Stimulated activated CD8-positive, alpha-beta memory T cell treated with anti-CD3 and anti-CD28 coated beads, Interleukin-2, amount 100 ng/mL, for 48 hours (primary cell): ENCODE data around the gene UGT1A1.

Source experiments
- DNase-seq, 2 donors: peaks; one replicate each; pipeline ENCODE4 v3.0.0-alpha.2; 2020; ENCODE audit warnings: low read depth in 2 of 2

The UGT1A1 gene

DNA sequence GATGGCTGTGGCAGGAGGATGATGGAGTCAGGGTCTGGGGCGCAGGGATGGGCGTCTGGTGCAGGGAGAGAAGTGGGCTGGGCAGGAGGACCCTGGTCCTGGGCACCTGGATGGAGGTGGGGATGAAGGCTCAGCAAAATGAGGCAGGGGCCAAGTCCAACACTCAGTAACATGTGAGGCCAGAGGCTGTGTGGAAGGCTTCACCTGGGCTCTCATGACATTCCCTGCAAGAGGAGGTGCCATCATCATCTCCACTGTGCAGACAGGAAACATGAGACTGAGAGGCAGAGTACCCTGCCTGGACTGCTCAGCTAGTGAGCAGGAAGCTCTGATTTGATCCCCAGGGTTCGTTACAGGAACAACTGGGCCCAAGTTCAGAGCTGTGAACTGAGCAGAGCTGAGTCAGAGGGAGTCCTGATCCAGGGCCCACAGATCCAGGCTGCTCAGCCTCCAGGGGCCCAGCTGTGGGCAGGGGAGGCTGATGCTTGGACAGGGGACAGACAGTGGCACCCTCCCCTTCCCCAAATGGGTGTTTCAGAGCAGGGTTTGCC is 57.4 kb downstream of the UGT1A1 start:
- no peak for DNase-seq

DNA sequence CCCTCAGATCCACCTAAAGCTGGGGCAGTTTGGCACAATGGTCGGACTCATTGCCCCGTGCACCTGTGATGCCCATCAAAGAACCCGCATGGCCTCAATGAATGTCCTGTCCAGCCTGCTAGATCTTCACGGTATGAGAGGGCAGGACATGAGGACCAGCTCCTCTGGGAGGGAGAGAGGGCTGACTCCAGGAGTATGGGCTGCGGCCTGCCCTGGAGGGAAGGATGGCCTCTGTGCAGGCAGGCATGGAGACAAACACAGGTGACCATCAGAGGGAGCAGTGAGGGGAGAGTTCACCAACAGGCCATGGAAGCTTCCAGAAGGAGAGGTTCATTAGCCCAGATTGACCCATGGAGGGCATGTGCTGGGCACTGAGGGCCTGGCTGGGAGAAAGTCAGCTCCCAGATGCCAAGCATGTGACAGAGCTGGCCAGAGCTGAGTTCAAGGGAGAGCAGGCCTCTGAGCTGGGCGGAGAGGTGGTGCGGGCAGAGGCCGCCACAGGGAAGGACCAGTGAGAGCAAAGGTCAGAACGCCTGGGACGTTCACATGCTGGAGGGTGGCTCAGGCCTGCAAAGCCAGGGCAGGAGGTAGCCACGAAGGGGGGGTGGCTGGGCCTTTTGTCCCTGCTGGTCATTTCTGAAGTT is 58.0 kb downstream of the UGT1A1 start:
- no peak for DNase-seq

DNA sequence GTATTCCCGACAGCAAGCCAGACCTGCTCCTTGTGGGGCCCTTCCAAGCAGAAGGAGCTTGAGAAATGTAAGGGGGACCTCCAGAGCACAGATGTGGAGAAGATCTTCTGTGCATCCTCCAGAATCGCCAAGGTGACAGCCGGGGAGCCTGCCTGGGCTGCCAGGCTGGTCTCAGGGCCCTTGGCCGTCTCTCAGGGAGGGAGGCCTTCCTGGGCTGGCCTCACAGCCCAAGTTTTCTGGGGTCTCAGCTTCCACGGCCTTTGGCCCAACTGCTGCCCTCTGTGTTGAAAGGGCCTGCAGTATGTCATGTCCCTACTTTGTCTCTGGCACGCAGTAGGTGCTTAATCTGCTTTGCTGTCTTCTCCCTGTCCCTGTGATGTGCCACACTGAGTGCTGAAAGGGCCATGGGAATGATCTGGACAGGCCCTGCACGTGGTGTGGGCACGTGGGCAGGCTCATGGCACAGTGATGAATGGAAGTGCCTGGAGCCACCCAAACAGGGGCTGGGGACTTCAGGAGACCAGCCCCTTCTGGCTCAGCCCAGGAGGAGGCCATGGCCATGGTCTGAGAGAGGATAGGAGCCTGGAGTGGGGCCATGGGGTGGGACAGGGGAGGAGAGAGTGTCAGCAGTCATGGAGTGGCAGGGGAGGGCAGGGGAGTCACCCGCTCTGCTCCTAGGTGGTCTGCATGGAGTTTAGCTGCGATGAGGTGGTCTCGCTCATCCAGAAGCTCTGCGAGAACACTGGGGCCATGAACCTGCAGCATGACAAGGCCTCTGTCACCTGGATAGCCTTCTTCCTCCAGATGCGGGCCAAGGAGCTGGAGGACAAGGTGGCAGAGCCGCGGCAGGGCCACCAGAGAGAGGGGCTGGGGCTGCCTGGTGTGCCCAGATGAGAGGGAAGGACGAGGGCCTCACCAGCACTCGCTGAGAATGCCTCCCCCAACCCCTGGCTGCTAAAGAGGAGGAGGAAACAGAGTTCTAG is 58.9 kb downstream of the UGT1A1 start:
- DNase-seq, result no peak

DNA sequence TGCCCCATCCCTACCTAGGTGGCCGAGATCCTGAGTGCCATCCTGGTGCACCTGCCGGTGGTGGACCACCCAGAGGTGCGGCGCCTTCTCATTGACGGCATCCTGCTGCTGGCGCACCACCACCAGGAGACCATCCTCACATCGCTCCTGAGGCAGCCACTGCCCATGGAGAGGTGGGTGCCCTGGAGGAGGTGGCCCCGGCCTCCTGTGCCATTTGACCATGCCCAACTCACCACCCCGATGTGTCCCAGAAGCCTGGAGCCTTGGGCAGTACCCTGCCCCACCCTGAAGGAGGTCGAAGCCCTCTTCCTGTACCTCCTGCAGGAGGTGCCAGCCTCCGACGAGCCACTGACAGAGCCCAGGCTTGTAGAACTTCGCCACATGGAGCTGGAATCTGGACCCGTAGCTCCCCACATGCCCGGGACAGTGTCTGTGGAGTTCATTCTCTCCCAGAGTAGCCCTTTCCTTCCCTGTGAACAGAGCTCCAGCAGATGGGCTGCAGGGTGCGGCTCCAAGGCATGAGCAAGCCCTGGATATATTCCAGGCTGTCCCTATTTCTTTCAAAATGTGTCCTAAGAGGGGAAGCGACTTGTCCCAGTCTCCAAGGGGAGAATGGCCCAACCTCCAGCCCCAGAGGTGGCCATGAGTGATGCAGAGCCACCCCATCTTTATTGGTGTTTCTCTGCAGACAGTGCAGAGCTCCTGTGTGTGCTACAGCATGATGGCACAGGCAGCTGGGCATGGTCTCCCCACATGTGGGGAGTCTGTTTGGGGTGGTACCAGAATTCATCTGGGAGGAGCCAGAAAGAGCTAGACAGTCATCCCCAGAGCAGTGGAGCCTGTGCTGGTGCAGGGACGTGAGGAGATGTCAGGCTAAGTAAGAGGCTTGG is 60.1 kb downstream of the UGT1A1 start:
- no peak for DNase-seq

DNA sequence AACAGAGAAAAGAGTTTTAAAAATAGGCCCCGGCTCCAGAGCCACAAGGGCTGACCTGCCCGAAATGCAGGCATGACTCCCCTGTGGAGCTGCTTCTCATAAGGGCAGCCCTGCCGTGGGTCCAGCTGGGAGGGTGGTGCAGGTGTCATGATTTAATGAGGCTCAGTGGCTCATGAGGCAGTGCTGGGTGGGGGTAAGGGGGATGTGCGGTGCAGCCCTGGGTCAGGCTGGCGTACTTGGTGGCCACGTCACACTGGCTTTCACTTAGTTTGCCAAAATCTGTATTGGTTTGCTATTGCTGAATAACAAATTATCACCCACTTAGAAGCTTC is 60.7 kb downstream of the UGT1A1 start:
- no peak for DNase-seq

DNA sequence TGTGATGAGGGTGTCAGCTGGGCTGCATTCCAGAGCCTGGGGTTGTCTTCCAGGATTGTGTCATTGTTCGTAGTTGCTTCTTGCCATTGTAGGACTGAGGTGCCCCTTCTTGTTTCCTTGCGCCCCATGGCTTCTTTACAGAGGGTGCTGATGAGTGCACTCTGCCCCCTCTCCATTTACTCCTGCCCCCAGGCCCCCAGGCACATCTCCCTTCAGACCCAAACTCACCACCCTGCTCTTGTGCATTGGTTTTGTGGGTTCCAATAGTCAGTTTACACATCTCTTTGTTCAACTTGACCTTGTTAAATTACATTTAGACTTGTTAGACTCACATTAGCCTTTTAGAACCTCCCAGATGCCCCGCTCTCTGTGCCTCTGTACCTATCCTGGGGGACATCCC is 61.1 kb downstream of the UGT1A1 start:
- no peak for DNase-seq

DNA sequence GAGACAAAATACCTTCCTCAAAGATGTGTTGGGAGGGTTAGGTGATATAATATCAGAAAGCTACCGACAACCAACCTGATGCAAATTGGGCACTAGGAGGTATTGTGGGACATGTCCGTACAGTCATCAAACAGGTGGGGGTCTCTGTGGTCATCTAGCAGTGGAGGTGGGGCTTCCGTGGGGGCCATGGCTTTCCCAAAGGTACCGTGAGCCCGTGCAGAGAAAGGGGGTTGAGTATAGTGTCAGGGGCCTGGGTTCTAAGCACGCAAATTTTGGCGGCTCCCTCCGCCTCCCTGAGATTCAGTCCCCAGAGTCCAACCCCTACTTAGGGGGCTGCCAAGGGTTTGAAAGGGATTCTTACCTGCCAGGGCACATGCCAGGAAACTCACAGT is 61.6 kb downstream of the UGT1A1 start:
- DNase-seq, result no peak

DNA sequence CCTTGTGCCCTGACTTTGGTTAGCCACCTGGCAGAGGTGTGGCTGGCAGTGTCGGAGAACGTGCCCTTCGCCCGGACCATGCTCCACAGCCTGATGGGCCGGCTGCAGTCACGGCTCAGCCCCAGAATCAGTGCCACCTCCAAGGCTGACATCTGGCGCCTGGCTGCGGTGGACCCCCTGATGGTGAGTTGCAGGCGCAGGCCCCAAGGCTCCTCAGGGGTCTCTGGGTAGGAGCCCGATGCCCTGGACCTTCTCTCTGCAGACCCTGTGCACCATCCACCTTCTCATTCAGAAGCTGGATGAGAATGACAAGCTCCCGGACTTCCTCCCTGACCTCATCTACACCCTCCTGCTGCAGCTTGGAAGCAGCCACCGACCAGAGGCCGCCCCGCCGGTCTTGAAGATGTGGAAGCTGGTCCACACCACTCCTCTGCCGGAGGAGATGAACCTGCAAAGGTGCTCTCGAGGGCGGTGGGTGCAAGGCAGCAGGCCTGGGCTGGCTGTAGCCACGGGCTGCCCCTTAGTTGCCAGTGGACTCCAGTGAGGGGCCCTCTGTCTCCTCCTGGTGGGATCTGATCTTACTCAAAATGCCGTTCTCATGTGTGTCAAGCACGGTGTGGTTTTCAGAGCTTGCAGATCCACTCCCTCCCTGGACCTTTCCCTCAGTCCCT is 62.2 kb downstream of the UGT1A1 start:
- no peak for DNase-seq
